Hepatocyte (in vitro differentiated cells): ENCODE measurements around the gene HMX3. TPM values are rescaled to one million over a fixed set of nuclear protein-coding genes. Genes with fewer than 3 reads are reported as not detected.

Source experiments
- DNase-seq: peaks from one replicate; pipeline ENCODE4 v3.0.0-alpha.2; 2016; ENCODE audit warnings: low spot score
- H2AFZ ChIP-seq: fragments of 200-600 bp; sonication (generic); 2 replicates; pipeline ENCODE4 v1.6.0; 2016; ENCODE audit warnings: antibody characterized with exemption, mild to moderate bottlenecking
- H3K27ac ChIP-seq: fragments of 200-600 bp; sonication (generic); 2 replicates; pipeline ENCODE4 v1.5.1; 2016; ENCODE audit warnings: mild to moderate bottlenecking
- H3K27me3 ChIP-seq: fragments of 200-600 bp; sonication (generic); 2 replicates; pipeline ENCODE4 v1.6.1; 2016
- H3K36me3 ChIP-seq: fragments of 200-600 bp; sonication (generic); replicated peaks from 2 replicates; pipeline ENCODE4 v1.5.1; 2016; ENCODE audit warnings: low read depth; ENCODE audit not compliant: insufficient read depth
- H3K4me1 ChIP-seq: fragments of 200-600 bp; sonication (generic); 2 replicates; pipeline ENCODE4 v1.5.1; 2016; ENCODE audit warnings: mild to moderate bottlenecking, moderate library complexity; ENCODE audit not compliant: insufficient read depth
- H3K4me2 ChIP-seq: fragments of 200-600 bp; sonication (generic); 2 replicates; pipeline ENCODE4 v1.6.0; 2016
- H3K4me3 ChIP-seq: fragments of 200-600 bp; sonication (generic); 2 replicates; pipeline ENCODE4 v1.5.1; 2016; ENCODE audit warnings: mild to moderate bottlenecking
- H3K79me2 ChIP-seq: fragments of 200-600 bp; sonication (generic); 2 replicates; pipeline ENCODE4 v1.6.0; 2017; ENCODE audit warnings: mild to moderate bottlenecking
- H3K9me2 ChIP-seq: fragments of 200-600 bp; sonication (generic); replicated peaks from 2 replicates; pipeline ENCODE4 v1.6.0; 2017; ENCODE audit warnings: mild to moderate bottlenecking; ENCODE audit not compliant: insufficient read depth
- H3K9me3 ChIP-seq: fragments of 200-600 bp; sonication (generic); 2 replicates; pipeline ENCODE4 v1.5.1; 2016; ENCODE audit warnings: low read depth, mild to moderate bottlenecking
- H4K20me1 ChIP-seq: fragments of 200-600 bp; sonication (generic); 2 replicates; pipeline ENCODE4 v1.6.0; 2016; ENCODE audit warnings: mild to moderate bottlenecking; ENCODE audit not compliant: insufficient read depth, poor library complexity, severe bottlenecking
- EZH2 ChIP-seq: fragments of 200-600 bp; sonication (generic); IDR thresholded peaks from 2 replicates; pipeline ENCODE4 v1.6.1; 2016; ENCODE audit warnings: antibody characterized with exemption, mild to moderate bottlenecking, borderline replicate concordance
- EZH2phosphoT487 ChIP-seq: fragments of 200-600 bp; sonication (generic); IDR thresholded peaks from one replicate; pipeline ENCODE4 v1.6.1; 2018; ENCODE audit warnings: antibody characterized with exemption, mild to moderate bottlenecking, low read depth, moderate library complexity; ENCODE audit not compliant: unreplicated experiment, severe bottlenecking
- WGBS: methylation state at CpG from one replicate; pipeline ENCODE4 v1.1.6; 2016; ENCODE audit warnings: low lambda C conversion rate; ENCODE audit errors: missing lambda C conversion rate; 5-methylcytosine and 5-hydroxymethylcytosine counted together
- polyA plus RNA-seq: library from polyadenylated mRNA; unstranded; fragments of >200 nt; fragmentation: Nextera tagmentation; extraction: Ambion mirVana; gene quantifications from 2 replicates; pipeline ENCODE4 v1.2.1, GENCODE V29; 2016
- total RNA-seq: library from RNA; depleted of rRNA; stranded (reverse); fragments of >200 nt; gene quantifications from 2 replicates; pipeline ENCODE4 v1.2.3, GENCODE V29; 2014
- TF ChIP-seq, protein P1 (sequence below): fragments of 200-600 bp; sonication (generic); IDR thresholded peaks from 2 replicates; pipeline ENCODE4 v1.5.1; 2016; ENCODE audit warnings: antibody characterized with exemption, mild to moderate bottlenecking; ENCODE audit not compliant: poor library complexity

Gene HMX3
- total and polyA plus RNA-seq, 2 experiments from 2014 or later = not detected

DNA sequence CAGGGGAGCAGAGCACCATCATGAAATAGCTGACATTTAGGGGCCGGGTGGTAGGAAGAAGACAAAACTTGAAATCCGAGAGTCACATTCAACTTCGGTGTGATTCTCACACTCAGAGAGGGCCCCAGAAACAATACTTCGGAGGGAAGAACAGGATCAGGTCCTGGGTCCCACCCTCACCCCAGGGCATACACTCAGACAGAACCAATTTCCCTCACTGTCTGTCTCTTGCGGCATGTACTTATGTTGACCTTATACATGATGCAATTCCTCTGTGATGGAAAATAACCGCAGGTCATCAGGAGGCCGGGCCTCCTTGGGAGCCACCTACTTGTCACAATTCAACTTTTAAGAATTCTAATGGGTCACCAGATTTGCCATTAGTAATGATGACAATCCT, 26.3 kb upstream of the HMX3 start:
- Histone ChIP-seq H3K79me2 (no peaks in the 10 kb centered on the region), H3K4me2 (no peak overlapping the region), H3K4me3 (no peak overlapping the region), H3K27me3 (peaks cover 4% of the 10 kb centered on the region), H3K9me2 (no peaks in the 10 kb centered on the region), H3K27ac (no peak overlapping the region), H3K4me1 (no peaks in the 10 kb centered on the region), H2AFZ (no peak overlapping the region), H3K36me3 (no peaks in the 10 kb centered on the region), H3K9me3 (no peaks in the 10 kb centered on the region), H4K20me1 (no peaks in the 10 kb centered on the region)
- TF ChIP-seq EZH2phosphoT487 = no peak
- TF ChIP-seq, protein P1, sequence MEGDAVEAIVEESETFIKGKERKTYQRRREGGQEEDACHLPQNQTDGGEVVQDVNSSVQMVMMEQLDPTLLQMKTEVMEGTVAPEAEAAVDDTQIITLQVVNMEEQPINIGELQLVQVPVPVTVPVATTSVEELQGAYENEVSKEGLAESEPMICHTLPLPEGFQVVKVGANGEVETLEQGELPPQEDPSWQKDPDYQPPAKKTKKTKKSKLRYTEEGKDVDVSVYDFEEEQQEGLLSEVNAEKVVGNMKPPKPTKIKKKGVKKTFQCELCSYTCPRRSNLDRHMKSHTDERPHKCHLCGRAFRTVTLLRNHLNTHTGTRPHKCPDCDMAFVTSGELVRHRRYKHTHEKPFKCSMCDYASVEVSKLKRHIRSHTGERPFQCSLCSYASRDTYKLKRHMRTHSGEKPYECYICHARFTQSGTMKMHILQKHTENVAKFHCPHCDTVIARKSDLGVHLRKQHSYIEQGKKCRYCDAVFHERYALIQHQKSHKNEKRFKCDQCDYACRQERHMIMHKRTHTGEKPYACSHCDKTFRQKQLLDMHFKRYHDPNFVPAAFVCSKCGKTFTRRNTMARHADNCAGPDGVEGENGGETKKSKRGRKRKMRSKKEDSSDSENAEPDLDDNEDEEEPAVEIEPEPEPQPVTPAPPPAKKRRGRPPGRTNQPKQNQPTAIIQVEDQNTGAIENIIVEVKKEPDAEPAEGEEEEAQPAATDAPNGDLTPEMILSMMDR = no peak
- no peak for TF ChIP-seq EZH2
- WGBS = 72% methylated on average over 7 of the region's 7 CpGs
- DNase-seq = no peak

GRCh38 chr10:123117644-123118417, 17.9 kb upstream of the HMX3 start:
- no peak overlapping the region for H3K4me3 ChIP-seq
- peaks cover 34% of the 10 kb centered on the region for H3K27me3 ChIP-seq
- no peaks in the 10 kb centered on the region for H3K36me3 ChIP-seq
- no peaks in the 10 kb centered on the region for H4K20me1 ChIP-seq
- no peak overlapping the region for H2AFZ ChIP-seq
- H3K79me2 ChIP-seq = no peaks in the 10 kb centered on the region
- no peaks in the 10 kb centered on the region for H3K9me3 ChIP-seq
- H3K9me2 ChIP-seq = no peaks in the 10 kb centered on the region
- DNase-seq = no peak
- no peak overlapping the region for H3K27ac ChIP-seq
- no peaks in the 10 kb centered on the region for H3K4me1 ChIP-seq
- TF ChIP-seq, protein P1 = no peak
- TF ChIP-seq EZH2 (no peak), EZH2phosphoT487 (no peak)
- H3K4me2 ChIP-seq = no peak overlapping the region
- WGBS = 44% methylated on average over 26 of the region's 26 CpGs

GRCh38 chr10:123119081-123119480, 16.7 kb upstream of the HMX3 start:
- Histone ChIP-seq H4K20me1 (no peaks in the 10 kb centered on the region), H3K36me3 (no peaks in the 10 kb centered on the region), H2AFZ (no peak overlapping the region), H3K4me1 (no peaks in the 10 kb centered on the region), H3K79me2 (no peaks in the 10 kb centered on the region), H3K9me2 (no peaks in the 10 kb centered on the region), H3K27ac (no peak overlapping the region), H3K4me2 (no peak overlapping the region), H3K27me3 (peaks cover 38% of the 10 kb centered on the region), H3K4me3 (no peak overlapping the region), H3K9me3 (no peaks in the 10 kb centered on the region)
- WGBS = 93% methylated on average over 7 of the region's 8 CpGs
- TF ChIP-seq, protein P1 = no peak
- TF ChIP-seq EZH2 (no peak), EZH2phosphoT487 (no peak)
- no peak for DNase-seq
